Vagina (tissue), 2 donors: ENCODE measurements around the gene RNF34. TPM values are rescaled to one million over a fixed set of nuclear protein-coding genes. Genes with fewer than 3 reads are reported as not detected.

Experiments used
- DNase-seq, 2 donors: peaks; one replicate each; pipeline ENCODE4 v3.0.0-alpha.2; 2017; ENCODE audit errors: extremely low spot score in 2 of 2
- H3K27ac ChIP-seq: fragments of 200-600 bp; sonication (generic); one replicate; pipeline ENCODE4 v1.5.1; 2019
- H3K27me3 ChIP-seq: fragments of 200-600 bp; sonication (generic); one replicate; pipeline ENCODE4 v1.5.1; 2019
- H3K36me3 ChIP-seq, 2 donors: fragments of 200-600 bp; sonication (generic); one replicate each; pipeline ENCODE4 v1.5.1; 2017 to 2019
- H3K4me1 ChIP-seq: fragments of 200-600 bp; sonication (generic); one replicate; pipeline ENCODE4 v1.5.1; 2019
- H3K4me3 ChIP-seq, 2 donors: fragments of 200-600 bp; sonication (generic); 1 replicate in 1 of 2; 2 replicates in 1 of 2; pipeline ENCODE4 v1.5.1; 2016 to 2019
- H3K9me3 ChIP-seq: fragments of 200-600 bp; sonication (generic); one replicate; pipeline ENCODE4 v1.5.1; 2019
- POLR2A ChIP-seq, 2 donors: fragments of 450-650 bp; IDR thresholded peaks; one replicate each; pipeline ENCODE4 v1.6.1; 2017; ENCODE audit warnings: antibody characterized with exemption in 2 of 2, mild to moderate bottlenecking in 2 of 2, moderate library complexity in 2 of 2
- POLR2AphosphoS5 ChIP-seq, 2 donors: sonication (generic); formaldehyde crosslinking; IDR thresholded peaks; one replicate each; pipeline ENCODE4 v1.9.0; 2017; ENCODE audit warnings: antibody characterized with exemption in 2 of 2, mild to moderate bottlenecking in 2 of 2, low read depth in 1 of 2; ENCODE audit not compliant: insufficient read depth in 1 of 2
- intact Hi-C: fragments of 100-400 bp; cut with DNase I; formaldehyde crosslinking; loops from one replicate; pipeline ENCODE4 v1.15.1; 2023
- total RNA-seq: library from RNA; depleted of rRNA; stranded (reverse); fragments of >200 nt; gene quantifications from one replicate; pipeline ENCODE4 v1.2.3, GENCODE V29; 2016
- TF ChIP-seq, protein P1 (sequence below), 3 experiments: fragments of 450-650 bp in 2 of 3; fragments of 200-600 bp in 1 of 3; sonication (generic) in 1 of 3; IDR thresholded peaks; one replicate each; pipeline ENCODE4 v1.5.1; 2017 to 2019; ENCODE audit warnings: antibody characterized with exemption in 3 of 3, mild to moderate bottlenecking in 2 of 3, moderate library complexity in 2 of 3

The RNF34 gene
- total RNA-seq, 1 donor from 2014 or later, result 30.2 TPM

- no peak for DNase-seq
- no peak for TF ChIP-seq POLR2A (IDR thresholded peaks at IDR 0.05)
- TF ChIP-seq, protein P1, sequence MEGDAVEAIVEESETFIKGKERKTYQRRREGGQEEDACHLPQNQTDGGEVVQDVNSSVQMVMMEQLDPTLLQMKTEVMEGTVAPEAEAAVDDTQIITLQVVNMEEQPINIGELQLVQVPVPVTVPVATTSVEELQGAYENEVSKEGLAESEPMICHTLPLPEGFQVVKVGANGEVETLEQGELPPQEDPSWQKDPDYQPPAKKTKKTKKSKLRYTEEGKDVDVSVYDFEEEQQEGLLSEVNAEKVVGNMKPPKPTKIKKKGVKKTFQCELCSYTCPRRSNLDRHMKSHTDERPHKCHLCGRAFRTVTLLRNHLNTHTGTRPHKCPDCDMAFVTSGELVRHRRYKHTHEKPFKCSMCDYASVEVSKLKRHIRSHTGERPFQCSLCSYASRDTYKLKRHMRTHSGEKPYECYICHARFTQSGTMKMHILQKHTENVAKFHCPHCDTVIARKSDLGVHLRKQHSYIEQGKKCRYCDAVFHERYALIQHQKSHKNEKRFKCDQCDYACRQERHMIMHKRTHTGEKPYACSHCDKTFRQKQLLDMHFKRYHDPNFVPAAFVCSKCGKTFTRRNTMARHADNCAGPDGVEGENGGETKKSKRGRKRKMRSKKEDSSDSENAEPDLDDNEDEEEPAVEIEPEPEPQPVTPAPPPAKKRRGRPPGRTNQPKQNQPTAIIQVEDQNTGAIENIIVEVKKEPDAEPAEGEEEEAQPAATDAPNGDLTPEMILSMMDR (IDR thresholded peaks at IDR 0.05), result no peak
- H3K4me3 ChIP-seq, result no peak overlapping the region
- H3K27me3 ChIP-seq, result no peaks in the 10 kb centered on the region
- no peak overlapping the region for H3K27ac ChIP-seq
- H3K9me3 ChIP-seq, result no peaks in the 10 kb centered on the region
- peaks cover 12% of the 10 kb centered on the region for H3K4me1 ChIP-seq
- H3K36me3 ChIP-seq, result no peaks in the 10 kb centered on the region
- intact Hi-C loops, result no loop called here
Observed at GRCh38 chr12:121356657-121357056, 43.3 kb upstream of the RNF34 start.

GRCh38 chr12:121357331-121357730 is 42.6 kb upstream of the RNF34 start:
- intact Hi-C loops, result no loop called here
- Histone ChIP-seq H3K27me3 (no peaks in the 10 kb centered on the region), H3K36me3 (no peaks in the 10 kb centered on the region), H3K9me3 (no peaks in the 10 kb centered on the region), H3K27ac (no peak overlapping the region), H3K4me3 (no peak overlapping the region), H3K4me1 (peaks cover 12% of the 10 kb centered on the region)
- no peak for DNase-seq
- TF ChIP-seq POLR2A (IDR thresholded peaks at IDR 0.05), result no peak
- TF ChIP-seq, protein P1 (IDR thresholded peaks at IDR 0.05), result no peak
- no peak for TF ChIP-seq POLR2AphosphoS5 (IDR thresholded peaks at IDR 0.05; ENCODE audit: insufficient read depth in 1 of 2, low read depth in 1 of 2)

- no peak for DNase-seq
- TF ChIP-seq POLR2A (IDR thresholded peaks at IDR 0.05) (no peak), POLR2AphosphoS5 (IDR thresholded peaks at IDR 0.05; ENCODE audit: insufficient read depth in 1 of 2, low read depth in 1 of 2) (no peak)
- TF ChIP-seq, protein P1 (IDR thresholded peaks at IDR 0.05), result no peak
- H3K4me1 ChIP-seq, result peaks cover 8% of the 10 kb centered on the region
- H3K27me3 ChIP-seq, result no peaks in the 10 kb centered on the region
- H3K4me3 ChIP-seq, result no peak overlapping the region
- intact Hi-C loops, result no loop called here
- H3K27ac ChIP-seq, result no peak overlapping the region
- no peaks in the 10 kb centered on the region for H3K36me3 ChIP-seq
- H3K9me3 ChIP-seq, result no peaks in the 10 kb centered on the region
Observed at GRCh38 chr12:121358073-121358472, 41.8 kb upstream of the RNF34 start.

DNA sequence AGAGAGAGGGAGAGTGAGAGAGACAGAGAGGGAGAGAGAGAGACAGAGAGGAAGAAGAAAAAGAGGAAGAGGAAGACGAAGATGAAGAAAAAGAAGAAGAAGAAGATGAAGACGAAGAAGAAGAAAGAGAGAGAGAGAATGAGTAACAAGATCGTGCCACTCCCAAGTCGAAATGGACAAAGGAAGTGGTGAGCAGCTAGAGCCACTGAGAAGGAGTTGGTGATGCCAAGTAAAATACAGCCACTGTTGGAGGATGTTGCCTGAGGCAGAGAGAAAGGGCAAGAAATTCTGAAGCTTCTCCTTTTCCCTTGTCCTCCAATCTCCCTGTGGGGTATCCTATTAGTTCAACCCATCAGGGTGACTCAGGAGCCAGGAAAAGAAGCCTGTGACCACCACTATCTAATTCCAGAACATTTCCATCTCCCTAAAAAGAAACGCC is 35.2 kb upstream of the RNF34 start:
- Histone ChIP-seq H3K27ac (no peak overlapping the region), H3K4me3 (no peak overlapping the region), H3K4me1 (no peaks in the 10 kb centered on the region), H3K9me3 (no peaks in the 10 kb centered on the region), H3K36me3 (no peaks in the 10 kb centered on the region), H3K27me3 (no peaks in the 10 kb centered on the region)
- DNase-seq, result no peak
- TF ChIP-seq POLR2A (IDR thresholded peaks at IDR 0.05), result no peak
- TF ChIP-seq POLR2AphosphoS5 (IDR thresholded peaks at IDR 0.05; ENCODE audit: insufficient read depth in 1 of 2, low read depth in 1 of 2), result no peak
- TF ChIP-seq, protein P1 (IDR thresholded peaks at IDR 0.05), result no peak
- intact Hi-C loops, result no loop called here

DNA sequence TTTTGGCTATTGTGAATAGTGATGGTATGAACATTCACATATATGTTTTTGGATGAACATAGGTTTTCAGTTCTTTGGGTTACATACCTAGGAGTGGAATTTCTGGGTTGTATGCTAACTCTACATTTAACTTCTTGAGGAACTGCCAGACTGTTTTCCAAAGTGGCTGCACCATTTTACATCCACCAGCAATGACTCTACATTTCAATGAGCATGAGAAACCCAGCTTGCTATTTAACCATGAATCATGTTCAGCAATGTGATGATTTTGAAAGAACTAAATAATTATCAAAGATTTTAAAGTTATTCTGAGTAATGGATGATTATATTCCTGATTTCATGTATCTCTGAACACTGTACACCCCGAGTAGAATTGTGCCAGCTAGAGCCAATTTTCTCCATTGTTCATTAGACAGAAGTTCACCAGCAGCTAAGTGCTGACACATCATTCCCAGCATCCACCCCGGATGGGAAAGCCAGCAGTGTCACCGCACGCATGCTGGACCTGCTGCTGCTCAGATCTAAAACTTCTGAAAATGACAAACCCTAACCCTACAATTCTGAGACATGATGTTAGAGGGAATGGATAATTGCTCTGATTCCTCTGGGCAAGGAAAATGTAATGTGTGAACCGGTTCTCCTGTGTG is 34.4 kb upstream of the RNF34 start:
- H3K27ac ChIP-seq, result no peak overlapping the region
- H3K4me1 ChIP-seq, result no peaks in the 10 kb centered on the region
- no peak for DNase-seq
- H3K36me3 ChIP-seq, result no peaks in the 10 kb centered on the region
- no peaks in the 10 kb centered on the region for H3K27me3 ChIP-seq
- no peak overlapping the region for H3K4me3 ChIP-seq
- TF ChIP-seq, protein P1 (IDR thresholded peaks at IDR 0.05), result no peak
- no peak for TF ChIP-seq POLR2AphosphoS5 (IDR thresholded peaks at IDR 0.05; ENCODE audit: insufficient read depth in 1 of 2, low read depth in 1 of 2)
- no peak for TF ChIP-seq POLR2A (IDR thresholded peaks at IDR 0.05)
- intact Hi-C loops, result no loop called here
- H3K9me3 ChIP-seq, result no peaks in the 10 kb centered on the region
